ENCODE results near the gene MAD2L2. TPM values are rescaled to one million over a fixed set of nuclear protein-coding genes. Genes with fewer than 3 reads are reported as not detected.
"Not testable (repeated sequence)": the region's sequence is repeated elsewhere in the genome, so short reads cannot be mapped to it uniquely, and the experiment has no call there.

The MAD2L2 gene
- total RNA-seq, 4 donors from 2014 or later: 22.7 to 40.0 (median 32.5) TPM

DNA sequence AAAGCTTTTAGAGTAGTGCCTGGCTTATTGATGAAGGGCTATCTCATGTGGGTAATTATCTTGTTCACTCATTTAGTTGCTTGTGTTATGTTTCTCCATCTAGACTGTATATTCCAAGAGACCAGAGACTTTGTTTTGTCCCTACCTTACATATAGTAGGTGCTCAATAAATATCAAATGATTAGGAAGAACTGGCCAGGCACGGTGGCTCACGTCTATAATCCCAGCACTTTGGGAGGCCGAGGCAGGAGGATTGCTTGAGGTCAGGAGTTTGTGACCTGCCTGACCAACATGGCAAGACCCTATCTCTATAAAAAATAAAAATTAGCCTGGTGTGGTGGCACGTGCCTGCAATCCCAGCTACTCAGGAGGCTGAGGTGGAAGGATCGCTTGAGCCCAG, 35.7 kb downstream of the MAD2L2 start:
- H3K4me3 ChIP-seq (ENCODE audit: low read depth, poor library complexity, severe bottlenecking): no peak overlapping the region
- no peak for DNase-seq (ENCODE audit: low spot score in 2 of 2)
- TF ChIP-seq, protein P1, sequence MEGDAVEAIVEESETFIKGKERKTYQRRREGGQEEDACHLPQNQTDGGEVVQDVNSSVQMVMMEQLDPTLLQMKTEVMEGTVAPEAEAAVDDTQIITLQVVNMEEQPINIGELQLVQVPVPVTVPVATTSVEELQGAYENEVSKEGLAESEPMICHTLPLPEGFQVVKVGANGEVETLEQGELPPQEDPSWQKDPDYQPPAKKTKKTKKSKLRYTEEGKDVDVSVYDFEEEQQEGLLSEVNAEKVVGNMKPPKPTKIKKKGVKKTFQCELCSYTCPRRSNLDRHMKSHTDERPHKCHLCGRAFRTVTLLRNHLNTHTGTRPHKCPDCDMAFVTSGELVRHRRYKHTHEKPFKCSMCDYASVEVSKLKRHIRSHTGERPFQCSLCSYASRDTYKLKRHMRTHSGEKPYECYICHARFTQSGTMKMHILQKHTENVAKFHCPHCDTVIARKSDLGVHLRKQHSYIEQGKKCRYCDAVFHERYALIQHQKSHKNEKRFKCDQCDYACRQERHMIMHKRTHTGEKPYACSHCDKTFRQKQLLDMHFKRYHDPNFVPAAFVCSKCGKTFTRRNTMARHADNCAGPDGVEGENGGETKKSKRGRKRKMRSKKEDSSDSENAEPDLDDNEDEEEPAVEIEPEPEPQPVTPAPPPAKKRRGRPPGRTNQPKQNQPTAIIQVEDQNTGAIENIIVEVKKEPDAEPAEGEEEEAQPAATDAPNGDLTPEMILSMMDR (IDR thresholded peaks at IDR 0.05): no peak
- no peak for TF ChIP-seq POLR2A (IDR thresholded peaks at IDR 0.05)
- intact Hi-C loops (cut with DNase I; ENCODE audit: low total_unique reads): no loop called here
- WGBS, 2 donors: 89 to 91% methylated on average over 5 of the region's 5 CpGs

DNA sequence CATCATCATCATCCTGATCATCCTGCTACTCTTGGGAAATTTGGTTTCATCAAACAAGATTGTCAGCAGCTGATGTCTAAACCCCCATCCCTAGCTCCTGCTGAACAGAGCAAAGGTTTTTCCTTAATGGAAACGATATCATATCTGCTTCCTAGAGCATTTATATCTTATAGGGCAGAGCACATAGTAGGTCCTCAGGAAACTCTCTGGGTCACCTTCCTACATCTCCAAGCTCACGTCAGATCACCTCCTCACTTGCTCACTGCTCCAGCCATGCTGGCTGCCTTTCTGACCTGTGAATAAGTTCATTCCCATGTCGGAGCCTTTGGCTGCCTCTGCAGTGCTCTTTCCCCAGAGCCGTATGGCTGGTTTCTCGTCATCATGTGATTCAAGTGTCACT, 37.2 kb downstream of the MAD2L2 start:
- 50 to 54% methylated on average over 5 of the region's 5 CpGs for WGBS, 2 donors
- intact Hi-C loops (cut with DNase I; ENCODE audit: low total_unique reads): loop anchor here (2.0 kb wide), 1 partner anchor 401 kb away; no protein-coding TSS in a partner anchor
- no peak for DNase-seq (ENCODE audit: low spot score in 2 of 2)
- TF ChIP-seq, protein P1 (IDR thresholded peaks at IDR 0.05): no peak
- TF ChIP-seq POLR2A (IDR thresholded peaks at IDR 0.05): no peak
- H3K4me3 ChIP-seq (ENCODE audit: low read depth, poor library complexity, severe bottlenecking): no peak overlapping the region

DNA sequence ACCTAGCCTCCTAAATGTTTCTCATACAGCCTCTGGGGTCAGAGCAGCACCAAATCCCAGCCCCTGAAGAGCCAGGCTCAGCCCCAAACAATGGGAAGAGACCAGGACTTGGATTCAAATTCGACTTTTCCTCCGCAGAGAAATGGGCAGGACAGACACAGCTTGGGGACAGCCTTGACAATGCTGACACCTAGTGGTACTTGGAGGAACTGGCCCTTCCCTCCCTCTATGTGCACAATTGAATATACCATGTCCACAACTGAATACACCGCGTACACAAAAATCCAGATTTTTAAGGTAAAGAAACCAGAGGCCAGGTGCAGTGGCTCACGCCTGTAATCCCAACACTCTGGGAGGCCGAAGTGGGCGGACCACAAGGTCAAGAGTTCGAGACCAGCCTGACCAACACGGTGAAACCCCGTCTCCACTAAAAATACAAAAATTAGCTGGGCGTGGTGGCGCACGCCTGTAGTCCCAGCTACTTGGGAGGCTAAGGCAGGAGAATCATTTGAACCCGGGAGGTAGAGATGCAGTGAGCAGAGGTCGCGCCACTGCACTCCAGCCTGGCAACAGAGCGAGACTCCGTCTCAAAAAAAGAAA, 38.4 kb downstream of the MAD2L2 start:
- intact Hi-C loops (cut with DNase I; ENCODE audit: low total_unique reads): loop anchor here (2.0 kb wide), 1 partner anchor 400 kb away; no protein-coding TSS in a partner anchor
- H3K4me3 ChIP-seq (ENCODE audit: low read depth, poor library complexity, severe bottlenecking): not testable (repeated sequence)
- peak; percentile 72 to 92 for DNase-seq (ENCODE audit: low spot score in 2 of 2)
- TF ChIP-seq, protein P1 (IDR thresholded peaks at IDR 0.05): peak in 2 of 3 donors; percentile 25 to 62
- 53 to 55% methylated on average over 18 of the region's 18 CpGs for WGBS, 2 donors

DNA sequence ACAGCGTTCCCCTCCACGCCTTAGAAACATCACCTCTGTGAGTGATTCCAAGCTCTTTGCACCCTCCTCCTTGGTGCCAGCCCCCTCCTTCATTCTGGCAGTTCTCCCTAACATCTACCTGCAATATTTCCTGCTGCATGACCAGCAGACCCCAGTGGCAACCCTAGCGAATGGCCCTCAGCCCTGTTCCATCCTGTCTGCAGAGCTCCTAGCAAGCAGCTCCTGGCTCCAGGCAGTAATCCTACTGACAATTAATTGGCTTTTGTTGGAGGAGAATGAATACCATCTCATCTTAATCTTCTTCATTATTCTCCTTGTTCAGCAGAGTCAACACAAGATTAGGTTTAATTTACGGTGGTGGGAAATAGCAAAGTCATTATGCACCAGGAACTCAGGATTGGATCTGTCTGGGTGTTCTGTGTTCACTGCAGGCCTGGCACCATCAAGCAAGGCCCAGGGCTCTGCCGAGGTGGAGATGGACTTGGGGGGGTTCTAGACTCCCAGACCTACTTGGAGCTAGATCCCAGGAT, 39.1 kb downstream of the MAD2L2 start:
- H3K4me3 ChIP-seq (ENCODE audit: low read depth, poor library complexity, severe bottlenecking): no peak overlapping the region
- WGBS, 2 donors: 53 to 58% methylated on average over 5 of the region's 5 CpGs
- no peak for DNase-seq (ENCODE audit: low spot score in 2 of 2)
- intact Hi-C loops (cut with DNase I; ENCODE audit: low total_unique reads): loop anchor here (2.0 kb wide), 1 partner anchor 399 kb away; no protein-coding TSS in a partner anchor
- TF ChIP-seq, protein P1 (IDR thresholded peaks at IDR 0.05): no peak
- no peak for TF ChIP-seq POLR2A (IDR thresholded peaks at IDR 0.05)

DNA sequence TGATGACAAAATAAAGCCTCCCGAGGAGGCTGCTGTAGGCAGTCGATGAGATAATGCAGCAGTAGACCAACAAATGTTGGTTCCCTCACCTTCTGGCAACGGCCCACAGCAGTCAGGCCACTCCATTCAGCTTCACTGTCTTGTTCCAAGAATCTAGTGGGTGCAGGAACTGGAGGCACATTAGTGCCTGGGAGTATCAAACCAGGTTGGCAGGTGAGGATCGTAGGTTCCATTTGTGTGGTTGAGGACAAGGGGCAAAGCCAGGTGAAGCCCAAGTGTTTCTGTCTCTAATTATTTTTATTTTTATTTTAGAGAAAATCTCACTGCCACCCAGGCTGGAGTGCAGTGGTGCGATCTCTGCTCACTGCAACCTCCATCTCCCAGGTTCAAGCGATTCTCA, 40.0 kb downstream of the MAD2L2 start:
- no peak overlapping the region for H3K4me3 ChIP-seq (ENCODE audit: low read depth, poor library complexity, severe bottlenecking)
- no peak for DNase-seq (ENCODE audit: low spot score in 2 of 2)
- TF ChIP-seq POLR2A (IDR thresholded peaks at IDR 0.05): no peak
- TF ChIP-seq, protein P1 (IDR thresholded peaks at IDR 0.05): no peak
- intact Hi-C loops (cut with DNase I; ENCODE audit: low total_unique reads): no loop called here
- 65 to 66% methylated on average over 6 of the region's 6 CpGs for WGBS, 2 donors
